Fibroblast of skin of left biceps (primary cell): ENCODE data around the gene HNF4A.
"Not testable (repeated sequence)": the region's sequence is repeated elsewhere in the genome, so short reads cannot be mapped to it uniquely, and the experiment has no call there.

ENCODE experiments used
- DNase-seq, 2 experiments: peaks; one replicate each; pipeline ENCODE4 v3.0.0-alpha.2; 2013; ENCODE audit warnings: low read depth in 2 of 2

HNF4A gene

DNA sequence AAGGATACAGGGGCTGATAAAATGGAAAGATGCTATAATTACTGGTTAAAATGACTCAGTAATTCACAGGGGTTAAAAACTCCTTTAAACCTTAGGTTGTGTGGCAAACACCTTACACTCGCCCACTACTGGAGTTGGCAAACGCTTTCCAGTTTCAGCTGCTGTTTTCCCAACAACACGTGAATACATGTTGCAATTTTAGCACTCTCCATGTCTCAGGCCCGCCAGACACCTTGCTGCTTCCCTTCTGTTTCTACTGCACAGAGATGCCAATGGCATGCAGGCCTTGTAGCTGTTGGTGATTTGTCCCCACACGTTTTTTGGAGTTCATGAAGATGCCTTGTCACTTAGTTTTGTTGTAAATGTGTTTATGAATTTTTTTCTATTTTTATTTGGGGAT lies 114.8 kb downstream of the HNF4A start:
- no peak for DNase-seq

DNA sequence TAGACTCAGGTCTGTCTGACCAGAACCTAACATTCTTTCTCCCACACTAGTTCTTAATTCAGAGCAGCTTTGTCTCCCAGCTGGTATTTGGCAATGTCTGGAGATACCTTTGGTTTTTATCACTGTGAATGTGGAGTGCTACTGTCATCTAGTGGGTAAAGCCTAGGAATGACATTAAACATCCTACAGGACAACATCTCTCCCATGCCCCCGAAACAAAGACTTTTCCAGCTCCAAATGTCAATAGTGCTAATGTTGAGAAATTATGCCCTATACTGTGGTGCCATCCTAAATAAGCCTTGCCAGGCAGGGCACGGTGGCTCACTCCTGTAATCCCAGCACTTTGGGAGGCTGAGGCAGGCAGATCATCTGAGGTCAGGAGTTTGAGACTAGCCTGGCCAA lies 116.0 kb downstream of the HNF4A start:
- DNase-seq: peak in 1 of 2 experiments; percentile 32

DNA sequence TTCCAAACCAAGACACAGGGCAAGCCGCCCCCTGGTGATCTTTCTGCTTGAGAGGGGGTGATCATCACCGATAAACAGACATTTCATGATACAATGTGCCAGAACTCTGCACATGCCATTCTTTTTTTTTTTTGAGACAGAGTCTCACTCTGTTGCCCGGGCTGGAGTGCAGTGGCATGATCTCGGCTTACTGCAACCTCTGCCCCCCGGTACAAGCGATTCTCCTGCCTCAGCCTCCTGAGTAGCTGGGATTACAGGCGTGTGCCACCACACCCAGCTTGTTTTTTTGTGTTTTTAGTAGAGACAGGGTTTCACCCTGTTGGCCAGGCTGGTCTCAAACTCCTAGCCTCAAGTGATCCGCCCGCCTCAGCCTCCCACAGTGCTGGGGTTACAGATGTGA lies 116.8 kb downstream of the HNF4A start:
- not testable (repeated sequence) for DNase-seq

DNA sequence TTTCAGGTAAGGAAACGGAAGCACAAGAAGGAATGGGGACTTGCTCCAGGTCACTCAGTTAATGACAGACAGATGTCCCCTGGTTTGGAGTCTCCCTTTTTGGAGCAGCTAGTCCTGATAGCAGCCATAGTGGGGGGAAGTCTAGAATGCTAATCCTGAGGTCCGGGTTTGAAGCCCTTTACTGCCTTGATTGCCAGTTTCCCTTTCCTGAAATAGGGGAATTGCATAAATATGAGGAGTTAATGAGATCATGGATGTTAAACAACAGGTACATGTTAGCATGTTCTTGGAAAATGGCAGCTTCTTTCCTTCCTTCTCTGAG lies 119.8 kb downstream of the HNF4A start:
- no peak for DNase-seq

DNA sequence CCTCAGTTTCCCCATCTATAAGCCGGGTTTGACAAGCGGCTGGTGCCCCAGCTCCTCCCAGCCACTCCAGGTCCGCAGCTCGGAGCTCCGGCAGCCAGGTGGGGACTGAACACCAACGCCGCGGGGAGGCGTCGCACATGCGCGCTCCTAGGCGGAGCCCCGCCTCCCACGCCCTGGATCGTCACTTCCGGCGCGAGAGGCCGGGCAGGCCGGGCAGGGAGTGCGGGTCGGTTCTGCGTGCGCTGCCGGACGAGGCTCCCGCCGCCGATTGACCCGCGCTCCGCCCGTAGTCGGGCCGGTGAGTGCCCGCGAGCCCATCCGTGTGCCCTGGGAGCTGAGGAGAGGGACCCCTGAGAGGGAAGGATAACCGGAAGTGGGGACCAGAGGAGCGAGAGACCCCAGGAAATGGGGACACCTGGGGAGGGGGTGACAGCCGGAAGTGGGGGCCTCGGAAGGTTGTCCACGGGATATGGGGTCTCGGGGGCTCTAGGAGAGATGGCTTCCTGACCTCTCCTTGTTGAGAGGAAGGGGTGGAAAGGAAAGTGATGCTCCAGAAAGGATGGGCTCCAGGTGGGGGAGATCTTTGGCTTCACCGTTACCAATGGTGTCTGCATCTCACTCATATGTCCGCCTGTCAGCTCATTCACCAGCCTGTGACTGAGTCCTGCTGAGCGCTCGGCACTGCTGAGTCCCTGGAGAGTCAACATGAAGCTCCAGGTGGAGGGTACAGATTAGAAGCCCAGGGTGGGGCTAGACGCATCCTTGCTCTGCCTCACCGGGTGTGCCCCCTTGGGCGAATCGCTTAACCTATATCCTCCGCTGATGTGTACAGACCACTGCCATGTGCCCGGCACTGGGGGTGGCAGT lies 120.4 kb downstream of the HNF4A start, which contains the start of gene TTPAL:
TSS of gene TTPAL (plus strand) at position 181 of the 867 bp plus-strand sequence. CDS start 4,126 bp downstream, outside the sequence.
- peak in 1 of 2 experiments; percentile 49 for DNase-seq

DNA sequence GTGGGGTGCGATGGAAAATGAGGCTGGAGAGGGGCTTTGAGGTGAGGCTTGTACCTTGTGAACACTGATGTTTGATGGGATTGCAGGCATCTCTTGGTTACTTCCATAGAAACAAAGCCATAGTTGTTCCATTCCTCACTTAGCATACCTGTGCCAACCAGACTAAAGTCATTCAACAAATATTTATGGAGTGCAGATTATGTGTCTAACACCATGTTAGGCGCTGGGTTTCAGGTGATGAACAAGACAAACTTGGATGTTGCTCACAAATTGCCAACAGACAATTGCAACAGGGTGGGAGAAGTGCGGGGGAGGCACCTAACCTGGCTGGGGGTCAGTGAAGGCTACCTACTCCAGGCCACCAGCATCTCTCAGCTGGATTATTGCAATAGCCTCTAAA lies 121.7 kb downstream of the HNF4A start:
- DNase-seq: no peak

DNA sequence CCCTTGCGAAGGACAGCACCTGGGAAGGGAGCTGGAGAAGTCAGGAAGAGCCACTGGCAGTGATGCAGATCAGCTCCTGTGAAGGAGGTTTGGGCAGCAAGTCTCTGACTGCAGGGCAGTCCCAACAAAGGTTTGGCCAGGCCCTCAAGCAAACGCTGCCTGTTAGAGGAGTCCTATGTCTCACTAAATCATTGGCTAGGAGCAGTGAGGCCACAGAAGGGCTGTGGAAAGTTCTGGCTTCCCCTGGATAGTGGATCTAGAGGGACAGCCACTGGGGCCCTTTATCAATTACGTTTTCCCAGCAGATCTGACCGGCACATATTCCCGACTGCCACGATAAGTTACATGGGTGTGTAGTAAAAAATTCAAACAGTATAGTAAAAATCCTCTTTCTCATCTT lies 122.7 kb downstream of the HNF4A start:
- DNase-seq: no peak

DNA sequence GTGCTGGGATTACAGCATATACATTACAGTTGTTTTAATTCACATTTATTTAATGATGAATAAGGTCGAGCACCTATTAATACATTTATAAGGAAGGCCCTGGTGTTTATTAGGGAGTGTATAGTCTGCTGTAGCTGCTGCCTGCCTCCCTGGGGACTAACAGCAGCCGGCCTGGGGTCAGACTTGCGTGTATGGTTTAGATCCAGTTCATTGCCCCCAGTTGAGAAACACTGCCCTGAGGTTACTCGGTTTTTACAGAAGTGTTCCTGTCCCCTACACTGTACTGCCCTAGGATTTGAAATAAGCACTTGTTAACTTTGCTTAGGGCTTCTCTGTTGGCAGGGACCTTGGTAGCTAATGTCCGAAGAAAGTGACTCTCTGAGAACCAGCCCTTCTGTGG lies 124.1 kb downstream of the HNF4A start:
- DNase-seq: no peak

DNA sequence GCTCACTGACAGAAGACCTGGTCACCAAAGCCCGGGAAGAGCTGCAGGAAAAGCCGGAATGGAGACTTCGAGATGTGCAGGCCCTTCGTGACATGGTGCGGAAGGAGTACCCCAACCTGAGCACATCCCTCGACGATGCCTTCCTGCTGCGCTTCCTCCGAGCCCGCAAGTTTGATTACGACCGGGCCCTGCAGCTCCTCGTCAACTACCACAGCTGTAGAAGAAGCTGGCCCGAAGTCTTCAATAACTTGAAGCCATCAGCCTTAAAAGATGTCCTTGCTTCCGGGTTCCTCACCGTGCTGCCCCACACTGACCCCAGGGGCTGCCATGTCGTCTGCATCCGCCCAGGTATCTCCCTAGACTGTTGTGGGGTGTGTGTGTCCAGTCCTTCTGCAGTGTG lies 124.6 kb downstream of the HNF4A start:
- DNase-seq: no peak

DNA sequence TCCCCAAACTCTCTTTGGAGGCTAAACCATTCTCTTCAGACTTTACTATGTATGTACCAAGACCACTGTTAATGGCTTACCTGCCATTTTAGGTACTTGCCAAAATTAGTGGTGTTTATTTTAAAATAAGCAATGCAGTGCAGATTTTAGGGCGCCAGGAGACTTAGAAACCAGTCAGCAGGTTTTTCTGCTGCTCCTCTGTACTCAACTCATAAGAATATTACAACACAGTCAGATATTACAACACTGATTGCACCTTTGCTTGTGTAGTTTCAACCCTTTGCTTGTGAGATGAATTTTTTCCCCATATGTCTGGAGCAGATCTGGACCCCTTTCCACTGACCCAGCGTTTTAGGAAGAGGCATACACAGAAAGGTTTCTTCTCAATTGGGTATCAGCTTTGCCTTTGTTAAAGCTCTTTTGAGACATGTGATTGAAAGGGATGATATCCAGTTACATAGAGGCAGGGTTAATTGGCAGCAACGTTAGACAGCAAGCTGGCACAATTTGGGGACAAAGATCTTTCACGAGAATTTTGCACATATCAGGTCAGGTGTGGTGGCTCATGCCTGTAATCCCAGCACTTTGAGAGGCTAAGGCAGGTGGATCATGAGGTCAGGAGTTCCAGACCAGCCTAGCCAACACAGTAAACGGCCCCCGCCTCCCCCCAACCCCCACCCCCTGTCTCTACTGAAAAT lies 126.4 kb downstream of the HNF4A start:
- no peak for DNase-seq

DNA sequence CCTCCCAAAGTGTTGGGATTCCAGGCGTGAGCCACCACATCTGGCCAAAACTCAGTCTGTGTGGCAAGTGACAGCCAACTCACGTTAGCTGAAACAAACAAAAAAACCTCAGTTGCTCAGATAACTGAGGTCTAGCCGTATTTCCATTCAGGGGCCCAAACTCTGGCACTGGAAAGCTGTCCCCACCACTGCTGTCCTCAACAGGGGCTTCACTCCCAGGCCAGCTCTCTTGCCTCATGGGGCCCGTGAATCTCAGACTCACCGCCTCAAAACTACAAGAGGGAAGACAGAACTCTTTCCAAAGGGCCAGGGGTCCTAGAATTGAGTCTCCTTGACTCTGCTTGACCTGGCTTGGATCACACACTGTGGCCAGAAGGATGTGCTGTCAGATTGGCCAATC lies 127.6 kb downstream of the HNF4A start:
- DNase-seq: no peak
